Dendritic cell treated with granulocyte-macrophage colony-stimulating factor and Interleukin-4, amounts not matched to agents 40 ng/mL and 50 ng/mL, for 4 days (primary cell): Measurements from ENCODE around the gene CELF5.

ENCODE experiments used
- H3K27ac Mint-ChIP-seq: one replicate; pipeline ENCODE4 v1.8.0; 2022; ENCODE audit warnings: mild to moderate bottlenecking, mixed read lengths
- H3K27me3 Mint-ChIP-seq: one replicate; pipeline ENCODE4 v1.8.0; 2022; ENCODE audit warnings: mild to moderate bottlenecking, mixed read lengths
- H3K36me3 Mint-ChIP-seq: one replicate; pipeline ENCODE4 v1.8.0; 2022; ENCODE audit warnings: low read depth, mixed read lengths
- H3K4me1 Mint-ChIP-seq: one replicate; pipeline ENCODE4 v1.8.0; 2022; ENCODE audit warnings: low read depth, mixed read lengths
- H3K4me3 Mint-ChIP-seq: one replicate; pipeline ENCODE4 v1.8.0; 2022; ENCODE audit warnings: mild to moderate bottlenecking, moderate library complexity, mixed read lengths
- H3K9me3 Mint-ChIP-seq: one replicate; pipeline ENCODE4 v1.8.0; 2022; ENCODE audit warnings: mixed read lengths
- intact Hi-C: fragments of 100-400 bp; cut with micrococcal nuclease; formaldehyde crosslinking; loops from one replicate; pipeline ENCODE4 v1.15.0; 2022

The CELF5 gene

DNA sequence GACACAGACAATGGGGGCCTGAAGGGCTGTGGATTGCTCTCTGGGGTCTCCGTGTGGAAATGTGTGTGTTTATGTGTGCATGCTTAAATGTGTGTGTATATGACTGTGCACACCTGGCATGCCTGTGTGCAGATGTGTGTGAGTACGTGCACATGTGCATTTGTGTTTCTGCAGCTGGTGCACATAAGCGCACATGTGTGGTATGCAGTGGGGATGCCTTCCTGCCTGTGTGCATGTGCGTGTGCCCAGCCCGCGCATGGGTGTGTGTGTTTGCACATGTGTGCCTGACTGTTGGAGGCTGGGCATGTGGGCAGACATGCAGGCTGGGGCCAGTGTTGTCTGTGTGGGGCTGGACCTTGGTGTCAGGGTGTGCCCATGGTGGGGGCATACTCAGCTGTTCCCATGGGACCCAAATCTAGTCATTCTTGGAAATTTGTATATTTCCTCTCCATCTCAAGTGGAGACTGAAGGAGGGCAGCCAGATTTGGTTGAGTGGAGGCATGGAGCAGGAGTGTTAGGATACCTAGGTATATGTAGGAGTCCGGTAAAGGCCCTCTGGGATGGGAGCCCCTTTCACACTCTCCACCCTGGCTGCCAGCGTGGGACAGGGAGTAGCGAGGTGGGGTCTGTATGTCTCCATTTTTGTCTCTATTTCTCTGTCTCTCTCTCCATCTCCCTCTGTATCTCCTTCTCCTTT is 49.9 kb downstream of the CELF5 start:
- peaks cover 9% of the 10 kb centered on the region for H3K4me1 Mint-ChIP-seq
- H3K27me3 Mint-ChIP-seq = peaks cover 70% of the 10 kb centered on the region
- peaks cover 14% of the 10 kb centered on the region for H3K9me3 Mint-ChIP-seq
- H3K36me3 Mint-ChIP-seq = no peaks in the 10 kb centered on the region
- H3K27ac Mint-ChIP-seq = no peak overlapping the region
- no peak overlapping the region for H3K4me3 Mint-ChIP-seq
- intact Hi-C loops = no loop called here

DNA sequence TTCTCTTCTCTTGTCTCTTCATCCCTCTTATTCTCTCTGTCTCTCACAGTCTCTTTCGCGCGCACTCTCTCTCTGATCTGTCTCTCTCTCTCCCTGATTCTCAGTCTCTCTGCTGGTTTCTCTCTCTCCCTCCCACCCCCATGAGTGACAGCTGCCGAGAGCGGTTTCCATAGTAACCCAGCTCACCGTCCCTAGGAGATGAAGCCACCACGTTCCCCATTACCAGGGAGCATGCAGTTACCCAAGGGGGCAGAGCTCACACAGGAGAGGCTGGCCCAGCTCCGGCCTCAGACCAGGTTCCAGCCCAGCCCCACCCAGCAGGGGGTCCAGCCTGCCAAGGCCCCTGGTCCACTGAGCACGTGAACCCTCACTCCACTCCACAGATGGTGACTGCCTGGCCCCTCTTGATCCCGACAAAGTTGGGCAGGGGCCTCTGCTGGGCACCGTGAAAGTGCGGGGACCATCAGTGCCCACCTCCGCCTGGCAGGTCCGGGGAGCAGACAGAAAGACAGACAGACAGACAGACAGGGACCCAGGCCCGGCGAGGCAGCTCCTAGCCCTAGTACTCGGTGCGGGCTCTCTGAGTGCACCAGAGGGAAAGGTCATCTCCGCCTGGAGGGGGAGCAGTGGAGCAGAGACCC is 50.6 kb downstream of the CELF5 start:
- H3K36me3 Mint-ChIP-seq = no peaks in the 10 kb centered on the region
- H3K27ac Mint-ChIP-seq = peak overlapping the region; percentile 33
- intact Hi-C loops = no loop called here
- peaks cover 9% of the 10 kb centered on the region for H3K4me1 Mint-ChIP-seq
- H3K4me3 Mint-ChIP-seq = peak overlapping the region; percentile 72
- H3K27me3 Mint-ChIP-seq = peaks cover 64% of the 10 kb centered on the region
- peaks cover 14% of the 10 kb centered on the region for H3K9me3 Mint-ChIP-seq

DNA sequence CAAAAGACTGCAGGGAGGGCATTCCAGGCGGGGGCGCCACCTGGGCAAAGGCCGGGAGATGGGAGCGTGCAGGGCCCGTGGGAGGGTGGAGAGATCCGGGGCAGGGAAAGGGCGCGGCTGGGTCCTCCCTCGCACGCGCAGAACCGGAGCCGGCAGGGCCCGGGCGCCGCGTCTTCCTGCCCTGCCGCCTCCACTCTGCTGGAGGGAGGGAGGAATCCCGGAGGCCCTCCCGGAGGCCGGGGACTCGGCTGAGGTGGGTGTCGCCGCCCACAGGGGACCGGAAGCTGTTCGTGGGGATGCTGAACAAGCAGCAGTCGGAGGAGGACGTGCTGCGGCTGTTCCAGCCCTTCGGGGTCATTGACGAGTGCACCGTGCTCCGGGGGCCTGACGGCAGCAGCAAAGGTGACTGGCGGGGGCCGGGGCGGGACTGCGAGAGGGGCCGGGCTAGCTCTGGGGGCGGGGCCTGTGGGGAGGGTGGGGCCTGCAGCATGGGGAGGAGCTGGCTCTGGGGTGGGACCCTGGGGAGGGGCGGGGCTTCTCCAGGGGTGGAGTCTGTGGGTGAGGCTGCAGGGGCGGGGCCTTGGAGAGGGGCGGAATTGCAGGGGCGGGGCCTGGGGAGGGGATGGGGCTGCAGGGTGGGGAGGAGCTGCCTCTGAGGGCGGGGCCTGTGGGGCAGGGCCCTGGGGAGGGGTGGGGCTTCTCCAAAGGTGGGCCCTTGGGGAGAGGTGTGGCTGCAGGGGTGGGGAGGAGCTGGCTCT is 51.3 kb downstream of the CELF5 start:
- Mint-ChIP-seq H3K27me3 (peaks cover 61% of the 10 kb centered on the region), H3K27ac (peak overlapping the region; percentile 33), H3K9me3 (peaks cover 14% of the 10 kb centered on the region), H3K4me3 (peak overlapping the region; percentile 72), H3K4me1 (peaks cover 9% of the 10 kb centered on the region), H3K36me3 (no peaks in the 10 kb centered on the region)
- intact Hi-C loops = no loop called here

DNA sequence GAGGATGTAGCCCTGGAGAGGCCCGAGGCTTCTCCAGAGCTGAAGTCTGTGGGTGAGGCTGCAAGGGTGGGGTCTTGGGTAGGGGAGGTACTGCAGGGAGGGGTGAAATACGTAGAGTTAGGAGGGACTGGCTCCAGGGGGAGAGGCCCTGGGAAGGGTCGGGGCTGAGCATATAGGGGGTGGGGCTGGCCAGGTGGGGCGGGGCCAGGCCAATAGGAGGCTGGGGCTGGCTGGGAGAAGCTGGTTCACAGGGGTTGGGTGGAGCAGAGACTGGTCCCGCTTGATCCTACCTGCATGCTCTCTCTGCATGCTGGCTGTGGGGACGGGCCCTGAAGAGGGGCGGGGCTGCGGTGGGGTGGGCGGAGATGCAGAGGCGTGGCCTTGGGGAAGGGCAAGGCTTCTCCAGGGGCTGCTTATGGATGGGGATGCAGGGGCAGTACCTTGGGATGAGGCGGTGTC is 51.9 kb downstream of the CELF5 start:
- H3K27me3 Mint-ChIP-seq = peaks cover 63% of the 10 kb centered on the region
- no peak overlapping the region for H3K27ac Mint-ChIP-seq
- peak overlapping the region; percentile 18 for H3K4me3 Mint-ChIP-seq

DNA sequence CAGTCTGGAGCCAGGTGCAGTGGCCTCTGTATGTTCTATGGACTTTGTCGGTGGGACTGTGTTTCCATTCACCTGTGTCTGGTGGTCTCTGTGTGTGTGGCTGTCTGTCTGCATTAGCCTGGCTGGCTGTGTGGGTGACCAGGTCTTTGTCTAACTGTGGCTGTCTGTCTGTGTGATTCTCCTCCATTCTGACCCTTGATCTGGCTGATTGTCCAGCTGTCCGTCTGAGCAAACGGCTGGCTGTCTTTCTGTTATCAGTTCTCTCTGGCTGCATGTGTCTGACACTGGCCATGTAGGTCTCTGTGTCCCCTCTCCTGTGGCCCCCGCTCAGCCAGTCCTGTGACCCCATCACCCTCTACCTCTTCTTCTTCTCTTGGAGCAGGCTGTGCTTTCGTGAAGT is 53.2 kb downstream of the CELF5 start:
- intact Hi-C loops = no loop called here
- no peak overlapping the region for H3K27ac Mint-ChIP-seq
- H3K4me3 Mint-ChIP-seq = no peak overlapping the region
- no peaks in the 10 kb centered on the region for H3K36me3 Mint-ChIP-seq
- peaks cover 61% of the 10 kb centered on the region for H3K27me3 Mint-ChIP-seq
- peaks cover 12% of the 10 kb centered on the region for H3K9me3 Mint-ChIP-seq
- H3K4me1 Mint-ChIP-seq = peaks cover 9% of the 10 kb centered on the region

More for the DNA sequence above, 51.9 kb downstream of the CELF5 start:
- Mint-ChIP-seq H3K36me3 (no peaks in the 10 kb centered on the region), H3K4me1 (peaks cover 9% of the 10 kb centered on the region), H3K9me3 (peaks cover 14% of the 10 kb centered on the region)
- intact Hi-C loops = no loop called here

DNA sequence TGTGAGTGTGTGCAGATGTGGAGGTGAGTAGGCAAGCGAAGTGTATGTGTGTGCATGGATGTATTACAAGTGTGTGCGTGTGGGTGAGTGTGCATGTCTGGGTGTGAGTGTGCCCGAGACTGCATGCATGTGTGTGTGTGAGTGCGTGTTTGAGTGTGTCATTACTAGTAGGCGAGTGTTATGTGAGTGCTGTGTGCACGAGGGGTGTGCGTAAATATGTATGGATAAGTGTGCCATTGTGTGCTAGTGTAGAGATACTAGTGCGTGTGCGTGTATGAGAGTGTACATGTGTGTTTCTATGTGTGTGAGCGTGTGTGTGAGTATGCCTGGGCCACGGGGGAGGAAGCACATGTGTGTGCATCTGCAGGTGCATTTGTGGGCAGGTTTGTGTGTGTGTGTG is 53.8 kb downstream of the CELF5 start:
- no peak overlapping the region for H3K4me3 Mint-ChIP-seq
- H3K4me1 Mint-ChIP-seq = peaks cover 9% of the 10 kb centered on the region
- no peaks in the 10 kb centered on the region for H3K36me3 Mint-ChIP-seq
- intact Hi-C loops = no loop called here
- no peak overlapping the region for H3K27ac Mint-ChIP-seq
- peaks cover 5% of the 10 kb centered on the region for H3K9me3 Mint-ChIP-seq
- H3K27me3 Mint-ChIP-seq = peaks cover 57% of the 10 kb centered on the region

DNA sequence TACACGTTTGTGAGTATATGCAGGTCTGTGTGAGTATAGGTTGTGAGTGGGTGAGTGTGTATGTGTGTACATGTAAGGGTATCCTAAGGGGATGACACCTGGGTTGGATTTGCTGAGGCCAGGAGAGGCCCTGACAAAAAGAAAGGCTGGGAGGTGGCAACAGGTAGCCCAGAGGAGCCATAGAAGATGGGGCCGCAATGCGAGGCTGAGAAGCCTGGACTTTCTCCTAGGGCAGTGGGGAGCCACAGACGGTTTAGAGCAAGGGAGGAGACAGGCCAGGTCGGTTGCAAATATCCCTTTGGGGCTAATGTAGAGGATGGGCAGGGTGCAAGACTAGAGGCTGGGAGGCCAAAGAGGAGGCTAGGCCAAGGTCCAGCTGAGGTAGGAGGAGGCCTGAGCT is 54.3 kb downstream of the CELF5 start:
- Mint-ChIP-seq H3K27me3 (peaks cover 57% of the 10 kb centered on the region), H3K36me3 (no peaks in the 10 kb centered on the region), H3K27ac (no peak overlapping the region), H3K4me3 (no peak overlapping the region), H3K9me3 (peaks cover under 1% of the 10 kb centered on the region), H3K4me1 (peaks cover 9% of the 10 kb centered on the region)
- intact Hi-C loops = no loop called here

DNA sequence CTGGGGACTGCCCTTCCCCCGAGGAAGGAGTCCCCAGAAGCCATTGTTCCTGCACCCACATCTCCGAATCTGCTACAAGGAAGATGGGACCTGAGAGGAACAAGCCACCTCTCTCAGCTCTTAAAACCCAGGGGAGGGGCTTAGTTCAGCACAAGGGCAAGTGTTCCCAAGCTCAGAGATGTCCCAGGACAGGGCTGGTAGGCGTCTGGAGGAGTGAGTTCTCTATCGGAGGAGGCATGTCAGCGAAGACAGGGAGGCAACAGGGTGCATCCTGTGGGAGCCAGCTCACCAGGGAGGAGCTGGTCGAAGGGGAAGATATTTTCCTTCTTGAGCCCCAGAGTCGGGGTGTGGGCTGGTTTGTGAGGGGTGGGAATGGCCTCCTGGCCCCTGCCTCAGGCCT is 54.8 kb downstream of the CELF5 start:
- intact Hi-C loops = no loop called here
- Mint-ChIP-seq H3K27me3 (peaks cover 57% of the 10 kb centered on the region), H3K4me3 (no peak overlapping the region), H3K27ac (no peak overlapping the region), H3K4me1 (peaks cover 12% of the 10 kb centered on the region), H3K36me3 (no peaks in the 10 kb centered on the region), H3K9me3 (no peaks in the 10 kb centered on the region)

DNA sequence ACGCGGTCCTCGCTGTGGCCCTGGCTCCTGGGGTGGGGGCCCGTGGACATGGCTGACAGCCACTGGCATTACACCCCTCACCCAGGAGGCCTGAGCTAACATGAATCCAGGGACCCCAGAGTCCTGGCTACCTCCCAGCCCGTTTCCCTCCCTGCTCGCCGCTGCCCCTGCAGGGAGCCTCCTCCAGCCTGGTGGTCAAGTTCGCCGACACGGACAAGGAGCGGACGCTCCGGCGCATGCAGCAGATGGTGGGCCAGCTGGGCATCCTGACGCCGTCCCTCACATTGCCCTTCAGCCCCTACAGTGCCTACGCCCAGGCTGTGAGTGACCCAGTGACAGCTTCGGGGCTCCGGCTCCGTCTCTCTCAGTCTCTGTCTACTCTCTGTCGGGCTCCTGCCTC is 56.6 kb downstream of the CELF5 start:
- Mint-ChIP-seq H3K27ac (no peak overlapping the region), H3K9me3 (no peaks in the 10 kb centered on the region), H3K27me3 (peaks cover 55% of the 10 kb centered on the region), H3K4me3 (no peak overlapping the region), H3K36me3 (no peaks in the 10 kb centered on the region), H3K4me1 (peaks cover 14% of the 10 kb centered on the region)
- intact Hi-C loops = no loop called here

DNA sequence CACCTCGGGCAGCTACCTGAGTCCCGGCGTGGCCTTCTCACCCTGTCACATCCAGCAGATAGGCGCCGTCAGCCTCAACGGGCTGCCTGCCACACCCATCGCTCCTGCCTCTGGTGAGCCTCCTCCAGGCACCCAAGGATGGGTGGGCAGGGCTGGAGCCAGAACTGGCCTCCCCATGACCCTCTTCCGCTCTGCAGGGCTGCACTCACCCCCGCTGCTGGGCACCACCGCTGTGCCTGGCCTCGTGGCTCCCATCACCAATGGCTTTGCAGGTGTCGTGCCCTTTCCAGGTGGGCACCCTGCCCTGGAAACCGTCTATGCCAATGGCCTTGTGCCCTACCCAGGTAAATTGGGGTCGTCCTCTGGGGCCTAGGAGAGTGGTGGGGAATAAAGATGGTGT is 57.7 kb downstream of the CELF5 start:
- no peak overlapping the region for H3K27ac Mint-ChIP-seq
- H3K4me3 Mint-ChIP-seq = no peak overlapping the region
- no peaks in the 10 kb centered on the region for H3K9me3 Mint-ChIP-seq
- peaks cover 14% of the 10 kb centered on the region for H3K4me1 Mint-ChIP-seq
- no peaks in the 10 kb centered on the region for H3K36me3 Mint-ChIP-seq
- peaks cover 56% of the 10 kb centered on the region for H3K27me3 Mint-ChIP-seq
- intact Hi-C loops = no loop called here

DNA sequence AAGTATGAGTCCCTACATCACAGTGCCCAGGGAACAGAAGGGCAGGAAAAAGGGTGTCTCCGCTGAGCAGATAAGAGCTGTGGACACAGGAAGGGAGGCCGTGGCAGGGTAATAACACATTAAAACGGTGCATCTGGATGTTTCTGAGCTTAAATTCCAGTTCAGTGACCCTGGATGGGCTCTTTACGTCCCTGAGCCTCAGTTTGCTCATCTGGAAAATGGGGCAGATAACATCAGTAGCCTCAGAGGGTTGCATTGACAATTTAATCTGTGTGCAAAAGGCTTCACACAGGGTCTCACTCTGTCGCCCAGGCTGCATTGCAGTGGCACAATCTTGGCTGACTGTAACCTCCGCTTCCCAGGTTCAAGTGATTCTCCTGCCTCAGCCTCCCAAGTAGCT is 58.1 kb downstream of the CELF5 start:
- peaks cover 54% of the 10 kb centered on the region for H3K27me3 Mint-ChIP-seq

DNA sequence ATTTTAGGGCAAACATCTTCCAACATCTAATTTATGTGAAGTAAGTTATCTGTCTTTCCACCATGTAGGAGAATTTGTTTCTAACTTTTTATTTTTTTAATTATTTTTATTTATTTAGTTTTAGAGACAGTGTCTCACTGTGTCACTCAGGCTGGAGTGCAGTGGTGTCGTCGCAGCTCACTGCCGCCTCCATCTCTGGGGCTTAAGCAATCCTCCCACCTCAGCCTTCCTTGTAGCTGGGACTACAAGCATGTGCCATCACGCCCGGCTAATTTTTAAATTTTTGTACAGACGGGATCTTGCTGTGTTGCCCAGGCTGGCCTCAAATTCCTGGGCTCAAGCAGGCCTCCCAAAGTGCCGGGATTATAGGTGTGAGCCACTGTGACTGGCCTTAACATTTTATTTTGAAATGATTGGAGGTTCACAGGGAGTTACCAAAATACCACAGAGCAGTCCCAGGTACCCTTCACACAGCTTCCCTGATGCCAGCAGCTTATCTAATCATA is 58.8 kb downstream of the CELF5 start:
- Mint-ChIP-seq H3K27me3 (peaks cover 57% of the 10 kb centered on the region), H3K4me1 (peaks cover 14% of the 10 kb centered on the region), H3K9me3 (no peaks in the 10 kb centered on the region), H3K27ac (no peak overlapping the region), H3K36me3 (no peaks in the 10 kb centered on the region), H3K4me3 (no peak overlapping the region)
- intact Hi-C loops = no loop called here

More for the DNA sequence above, 58.1 kb downstream of the CELF5 start:
- Mint-ChIP-seq H3K9me3 (no peaks in the 10 kb centered on the region), H3K4me1 (peaks cover 14% of the 10 kb centered on the region), H3K27ac (no peak overlapping the region), H3K4me3 (no peak overlapping the region), H3K36me3 (no peaks in the 10 kb centered on the region)
- intact Hi-C loops = no loop called here

DNA sequence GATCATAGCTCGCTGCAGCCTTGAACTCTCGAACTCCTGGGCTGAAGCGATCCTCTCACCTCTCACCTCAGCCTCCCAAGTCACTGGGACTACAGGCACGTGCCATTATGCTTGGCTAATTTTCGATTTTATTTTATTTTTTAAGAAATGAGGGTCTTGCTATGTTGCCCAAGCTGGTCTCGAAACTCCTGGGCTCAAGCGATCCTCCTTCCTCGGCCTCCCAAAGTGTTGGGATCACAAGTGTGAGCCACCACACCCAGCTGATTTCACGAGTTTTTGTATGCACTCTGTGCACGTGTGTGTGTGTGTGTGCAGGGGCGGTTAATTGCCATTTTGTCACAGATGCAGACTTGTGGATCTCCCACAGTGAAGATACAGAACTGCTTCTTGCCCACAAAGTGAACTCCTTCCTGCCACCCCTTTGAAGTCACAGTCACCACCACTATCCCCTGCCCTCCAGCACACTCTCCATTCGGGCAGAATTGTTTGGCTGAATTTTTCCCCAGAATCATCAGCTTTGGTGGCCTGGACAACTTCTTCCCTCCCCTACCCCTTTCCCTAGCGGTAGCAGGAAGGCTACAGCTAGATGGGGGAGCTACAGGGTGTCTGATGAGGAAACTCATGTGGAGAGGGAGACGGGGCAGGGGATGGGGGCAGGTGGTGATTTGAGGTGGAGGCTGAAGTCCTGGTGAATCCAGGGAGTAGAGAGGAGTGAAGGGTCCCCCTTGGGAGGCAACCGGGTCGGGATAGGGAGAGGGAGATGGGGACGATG is 59.6 kb downstream of the CELF5 start:
- Mint-ChIP-seq H3K27me3 (peaks cover 56% of the 10 kb centered on the region), H3K4me3 (no peak overlapping the region), H3K36me3 (no peaks in the 10 kb centered on the region), H3K27ac (no peak overlapping the region), H3K4me1 (peaks cover 14% of the 10 kb centered on the region), H3K9me3 (no peaks in the 10 kb centered on the region)
- intact Hi-C loops = no loop called here
